HG03442 (cell line): ENCODE measurements around the gene SGPL1.

ENCODE experiments used
- ATAC-seq: cut with Tn5 transposase; IDR thresholded peaks from one replicate; pipeline ENCODE4 v1.9.1; 2021; ENCODE audit warnings: mild to moderate bottlenecking, moderate library complexity; ENCODE audit not compliant: unreplicated experiment

Gene SGPL1

DNA sequence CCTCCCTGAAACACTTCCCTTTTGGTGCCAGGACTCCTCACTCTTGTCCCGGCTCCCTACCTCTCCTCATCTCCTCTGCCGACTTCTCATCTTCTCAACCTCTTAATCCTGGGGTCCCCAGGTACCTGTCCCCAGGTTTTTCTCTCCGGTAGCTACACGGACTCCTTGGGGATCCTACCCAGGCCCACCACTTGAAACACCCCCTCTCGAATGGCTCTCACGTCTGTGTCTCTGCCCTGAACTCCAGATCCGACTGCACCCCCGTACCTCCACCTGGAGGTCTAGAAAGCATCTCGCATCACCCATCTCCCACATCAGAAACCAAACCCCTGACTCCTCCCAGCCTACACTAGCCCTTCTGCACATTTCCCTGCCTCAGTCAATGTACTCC is 35.4 kb upstream of the SGPL1 start:
- no peak for ATAC-seq

DNA sequence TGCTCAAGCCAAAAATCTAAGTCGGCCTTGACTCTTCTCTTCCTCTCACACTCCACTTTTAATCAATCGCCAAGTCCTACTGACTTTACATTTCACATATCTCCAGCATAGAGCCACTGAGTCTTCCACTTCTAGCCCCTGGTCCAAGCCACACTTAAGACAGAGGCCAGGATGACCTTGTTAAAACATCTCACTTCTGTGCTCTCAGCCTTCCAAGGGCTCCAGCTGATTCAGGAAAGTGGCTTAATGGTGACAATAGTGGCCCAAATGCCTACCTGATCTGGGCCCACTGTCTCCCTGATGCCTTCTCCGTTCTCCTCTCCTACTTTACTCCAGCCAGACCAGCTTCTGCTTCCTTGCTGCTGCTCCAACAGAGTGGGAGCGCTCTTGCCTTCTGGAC is 35.0 kb upstream of the SGPL1 start:
- no peak for ATAC-seq

DNA sequence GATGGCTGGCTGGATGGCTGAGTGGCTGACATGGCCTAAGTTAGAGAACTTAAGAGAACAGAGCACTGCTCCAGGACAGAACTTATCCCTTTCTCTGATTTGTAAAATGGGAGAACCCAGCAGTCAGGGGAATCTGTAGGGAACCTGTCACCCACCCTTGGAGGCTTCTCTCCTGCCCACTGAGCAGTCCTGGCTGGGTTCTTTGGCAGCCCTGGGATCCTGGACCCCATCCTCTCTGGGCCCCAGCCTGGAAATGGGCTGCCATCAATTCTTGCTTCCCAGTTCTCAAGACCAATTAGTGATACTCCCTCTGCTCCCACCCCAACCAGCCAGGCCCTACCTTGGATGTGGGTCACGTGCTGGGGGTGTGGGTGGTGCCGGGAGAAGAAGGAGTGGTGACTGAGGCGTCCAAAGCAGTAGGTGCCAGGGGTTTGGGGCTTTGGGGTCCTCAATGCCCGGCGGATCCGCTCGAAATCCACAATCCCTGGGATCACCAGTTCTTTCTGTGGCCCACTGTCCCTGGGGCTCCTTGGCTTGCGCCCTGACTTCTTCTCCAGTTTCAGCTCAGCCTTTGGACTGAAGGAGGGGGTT is 34.2 kb upstream of the SGPL1 start:
- ATAC-seq = no peak

DNA sequence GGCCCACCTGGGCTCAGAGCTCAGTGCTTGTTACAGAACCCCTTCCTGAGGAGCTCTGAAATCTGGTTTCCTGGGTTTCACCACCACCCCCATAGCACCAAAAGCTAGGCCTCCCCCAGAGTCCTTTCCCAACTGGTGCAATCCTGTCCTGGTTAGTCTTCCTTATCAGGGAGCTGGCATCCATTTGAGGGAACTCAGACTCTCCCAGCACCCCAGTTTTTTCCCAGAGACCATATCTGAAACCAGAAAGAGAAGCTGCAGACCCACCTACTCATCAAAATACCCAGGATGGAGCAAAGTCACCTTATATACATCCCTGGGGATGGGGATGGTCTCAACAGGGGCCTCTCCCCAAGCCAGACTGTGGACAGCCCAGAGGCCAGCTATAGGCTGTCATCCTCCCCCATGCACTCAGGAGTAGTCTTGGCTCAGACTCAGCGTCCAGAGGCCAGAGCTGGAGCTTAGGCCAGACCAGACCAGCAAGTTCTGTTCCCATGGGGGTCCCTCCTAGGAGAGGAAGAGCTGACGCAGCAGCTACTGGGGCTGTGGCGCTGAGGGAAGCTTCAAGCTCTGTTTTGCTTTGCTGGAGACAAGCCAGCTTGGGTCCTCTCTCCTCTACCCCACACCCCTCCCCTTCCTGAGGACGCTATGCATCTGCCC is 33.5 kb upstream of the SGPL1 start:
- ATAC-seq = no peak

DNA sequence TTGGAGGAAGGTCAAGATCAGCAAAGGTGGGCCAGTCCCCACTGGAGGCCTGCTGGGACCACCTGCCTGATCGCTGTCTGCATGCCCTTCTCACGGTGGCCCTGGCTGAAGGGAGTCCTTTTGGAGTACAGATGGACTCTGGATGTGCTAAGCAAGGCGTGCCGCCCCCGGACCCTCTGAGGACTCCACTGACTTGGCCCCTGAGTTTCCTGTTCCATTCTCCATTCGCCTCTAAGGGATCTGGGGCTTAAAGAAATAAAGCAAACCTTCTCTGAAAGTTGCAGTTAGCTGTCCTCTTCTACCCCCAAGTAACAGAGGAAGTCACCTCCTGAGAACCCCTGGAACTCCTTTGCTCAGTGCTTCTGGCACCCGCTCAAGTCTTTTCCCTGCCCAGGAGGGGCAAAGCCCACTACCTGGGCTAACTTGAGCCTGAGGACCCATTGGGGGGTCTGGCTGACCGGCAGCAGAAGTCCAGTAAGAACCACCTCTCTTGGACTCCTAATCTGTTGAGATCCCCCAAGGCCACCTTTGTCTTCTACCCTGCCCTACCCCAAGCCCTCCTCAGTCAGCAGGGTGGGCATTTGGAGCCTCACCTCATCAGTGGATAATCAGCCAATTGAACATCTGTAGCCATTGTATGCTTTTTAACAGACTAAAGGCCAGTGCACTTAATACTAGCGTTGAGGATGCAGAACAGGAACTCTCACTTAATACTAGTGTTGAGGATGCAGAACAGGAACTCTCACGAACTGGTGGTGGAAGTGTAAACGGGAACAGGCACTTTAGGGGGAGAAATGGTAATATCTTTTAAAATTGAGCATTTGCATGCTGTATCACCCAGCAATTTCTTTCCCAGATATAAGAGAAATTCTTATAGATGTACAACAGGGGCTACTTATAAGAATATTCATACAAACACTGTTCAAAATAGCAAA is 32.7 kb upstream of the SGPL1 start:
- no peak for ATAC-seq

DNA sequence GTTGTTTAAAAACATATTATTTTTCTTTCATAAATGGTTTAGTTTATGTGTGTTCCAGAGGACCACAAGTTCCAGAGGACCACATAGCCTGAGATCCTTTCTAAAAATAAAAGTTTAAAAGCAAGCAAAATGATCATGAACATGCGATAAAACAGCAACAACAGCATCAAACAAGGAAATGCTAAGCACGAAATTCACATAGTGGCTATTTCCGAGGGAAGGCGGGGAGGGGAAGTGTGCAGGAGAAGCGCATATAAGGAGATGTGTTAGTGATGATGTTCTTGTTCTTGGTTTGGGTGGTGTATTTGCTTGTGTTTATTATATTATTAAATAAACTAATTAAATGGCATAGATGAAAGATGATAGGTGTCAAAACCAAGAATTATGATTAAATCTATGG is 31.7 kb upstream of the SGPL1 start:
- ATAC-seq = no peak

DNA sequence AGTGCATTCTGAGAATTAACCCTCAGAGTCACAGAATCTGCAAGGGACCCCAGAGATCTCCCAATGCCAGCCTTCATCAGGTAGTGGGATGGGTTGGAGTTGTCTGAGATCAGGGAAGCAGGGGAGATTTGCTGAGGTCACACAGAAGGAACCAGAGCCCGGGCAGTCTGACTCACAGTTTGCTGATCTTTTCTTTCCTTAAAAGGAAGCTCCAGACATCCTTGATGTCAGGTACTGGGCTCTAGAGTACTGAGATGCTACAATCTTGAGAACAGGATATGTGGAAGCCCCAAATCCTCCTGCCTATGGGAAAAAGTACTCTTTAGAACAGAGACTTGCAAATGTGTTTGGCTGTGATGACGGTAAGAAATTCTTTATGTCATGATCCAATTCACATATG is 31.3 kb upstream of the SGPL1 start:
- no peak for ATAC-seq

DNA sequence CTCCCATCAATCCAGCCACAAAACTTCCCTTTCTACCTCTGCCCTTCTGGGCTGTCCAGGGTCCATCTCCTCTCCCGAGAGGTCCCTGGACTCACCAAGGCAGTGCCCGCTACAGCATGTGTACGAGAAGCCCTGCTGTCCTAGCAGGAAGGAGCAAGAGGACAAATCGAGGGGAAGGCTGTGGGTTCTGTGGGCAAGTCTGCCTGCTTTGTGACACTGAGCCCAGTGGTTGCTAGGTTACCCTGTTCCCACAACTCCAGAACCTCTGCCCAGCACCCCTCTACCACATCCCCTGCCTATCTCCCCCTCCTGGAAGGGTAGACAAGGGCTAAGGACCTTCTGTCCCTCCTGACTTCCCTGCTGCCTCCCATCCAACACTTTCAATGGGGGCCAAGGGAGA is 30.6 kb upstream of the SGPL1 start, which contains the start of gene TBATA:
TBATA (minus strand) TSS at position 188 of the 400 bp plus-strand sequence. CDS start 1,998 bp downstream, outside the sequence.
- no peak for ATAC-seq

DNA sequence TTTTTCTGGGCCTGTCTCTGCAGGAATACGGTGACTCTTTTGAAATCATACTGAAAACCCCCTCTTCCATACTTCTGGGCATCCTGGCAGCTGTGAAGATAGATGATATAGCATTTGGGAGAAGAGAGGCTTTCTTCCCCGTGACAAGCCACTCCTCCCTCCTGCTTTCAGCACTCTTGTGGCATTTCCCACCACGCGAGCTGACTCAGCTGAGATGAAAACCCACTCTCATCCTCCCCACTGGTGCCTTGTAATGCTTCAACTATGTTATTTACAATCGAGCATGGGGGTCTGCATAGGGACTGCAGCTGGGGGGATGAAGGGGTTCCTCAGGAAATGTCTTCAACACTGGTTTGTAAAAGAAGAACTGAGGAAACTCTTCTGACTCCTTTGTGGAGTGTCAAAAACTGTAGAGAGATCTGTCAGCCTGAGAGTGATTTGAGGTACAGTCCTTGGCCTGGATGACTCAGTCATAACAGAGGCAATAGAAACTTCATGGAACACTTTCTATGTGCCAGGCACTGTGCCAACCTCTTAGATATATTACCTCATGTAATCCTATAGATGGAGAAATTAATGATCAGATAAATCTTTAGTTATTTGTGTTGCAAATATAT is 28.8 kb upstream of the SGPL1 start:
- ATAC-seq = no peak

DNA sequence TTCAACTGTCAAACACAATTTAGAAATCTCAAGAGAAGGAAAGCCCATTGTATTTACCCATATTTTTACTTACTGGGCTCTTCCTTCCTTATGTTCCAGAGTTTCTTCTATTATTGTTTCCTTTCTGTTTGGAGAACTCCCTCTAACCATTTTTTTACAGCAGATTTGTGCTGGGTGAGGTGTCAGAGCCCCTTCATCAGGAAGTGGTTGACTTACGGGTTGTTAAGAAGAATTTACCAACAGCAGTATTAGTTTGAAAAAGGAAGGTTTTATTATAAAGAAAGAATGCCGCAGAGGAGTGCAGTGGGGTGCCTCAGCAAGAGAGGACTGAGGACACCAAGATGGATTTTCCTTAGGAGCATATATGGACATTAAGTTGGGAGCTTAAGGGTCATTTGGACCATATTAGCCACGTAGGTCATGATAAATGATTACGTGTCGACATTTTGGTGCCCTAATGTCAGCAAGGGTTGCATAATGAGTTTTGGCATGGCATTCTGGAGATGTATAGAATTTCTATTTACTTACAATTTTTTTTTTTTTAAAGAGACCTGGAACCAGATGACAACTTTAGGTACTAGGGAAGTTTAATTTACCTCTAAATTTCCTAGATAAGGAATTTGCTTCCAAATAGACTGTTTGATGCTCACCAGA is 24.2 kb upstream of the SGPL1 start:
- ATAC-seq = no peak

DNA sequence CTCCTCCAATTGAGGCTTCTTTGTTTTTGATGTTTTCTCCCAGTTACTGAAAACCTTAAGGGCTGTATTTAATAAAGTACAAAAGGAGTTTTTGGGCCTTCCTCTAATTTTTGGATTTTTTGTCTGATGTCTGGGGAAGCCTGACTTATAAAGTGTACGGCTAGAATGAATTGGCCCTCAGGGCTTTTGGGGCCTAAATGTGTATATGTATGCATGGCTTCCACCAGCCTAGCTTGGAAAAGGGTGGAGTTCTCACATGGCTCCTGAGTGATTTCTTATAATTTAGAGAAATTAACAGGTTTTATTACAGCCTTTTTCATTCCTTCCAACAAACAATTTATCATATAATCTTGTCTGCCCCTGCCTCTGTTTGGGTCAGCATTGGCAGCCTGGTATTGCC is 20.1 kb upstream of the SGPL1 start:
- no peak for ATAC-seq

DNA sequence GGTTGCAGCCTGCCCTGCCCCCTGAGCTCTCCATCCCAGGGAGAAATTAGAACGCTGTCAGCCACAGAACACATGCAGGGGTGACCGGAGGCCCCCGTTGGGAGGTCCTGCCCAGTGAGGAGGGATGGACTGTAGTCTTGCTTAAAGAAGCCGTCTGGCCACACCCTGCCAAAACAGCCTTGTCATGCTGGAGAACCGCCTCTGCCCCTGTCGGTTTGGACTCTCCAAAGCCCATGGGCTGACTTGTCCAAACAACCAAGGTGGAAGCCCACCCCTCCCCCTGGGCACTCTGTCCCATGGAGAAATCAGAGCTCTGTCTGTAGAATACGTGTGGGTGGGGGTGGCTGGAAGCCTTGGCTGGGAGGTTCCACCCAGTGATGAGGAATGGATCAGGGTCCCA is 17.9 kb upstream of the SGPL1 start:
- ATAC-seq = no peak

DNA sequence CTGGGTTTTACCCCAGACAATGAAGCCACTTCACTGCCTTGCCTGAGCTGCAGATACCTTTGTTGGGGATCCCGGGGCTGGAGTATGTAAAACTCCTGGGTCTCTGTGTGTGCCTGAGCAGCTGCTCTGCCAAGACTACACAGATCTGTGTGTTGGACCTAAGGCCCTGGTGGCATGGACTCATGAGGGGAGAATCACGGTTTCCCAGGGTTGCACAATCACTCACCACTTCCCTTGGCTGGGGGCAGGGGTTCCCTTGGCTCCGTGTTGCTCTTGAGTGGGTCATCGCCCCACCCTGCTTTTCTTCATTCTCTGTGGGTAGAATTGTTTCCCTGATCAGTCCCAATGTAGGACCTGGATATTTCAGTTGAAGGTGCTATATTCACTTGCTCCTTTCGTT is 16.6 kb upstream of the SGPL1 start:
- ATAC-seq = no peak

DNA sequence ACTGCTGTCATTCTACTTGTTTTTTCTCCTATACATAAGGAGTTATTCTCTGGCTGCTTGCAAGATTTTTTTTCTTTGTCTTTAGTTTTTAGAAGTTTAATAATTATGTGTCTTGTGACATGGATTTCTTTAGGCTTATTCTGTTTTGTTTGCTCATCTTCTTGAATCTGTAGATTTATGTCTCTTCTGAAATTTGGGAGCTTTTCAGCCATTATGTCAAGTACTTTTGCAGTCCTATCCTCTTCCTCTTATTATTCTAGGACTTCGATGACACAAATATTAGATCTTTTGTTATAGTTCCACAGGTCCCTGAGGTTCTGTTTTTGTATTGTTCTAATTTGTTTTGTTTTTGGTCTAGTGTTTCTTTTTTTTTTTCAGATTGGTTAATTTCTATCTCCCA is 13.9 kb upstream of the SGPL1 start:
- no peak for ATAC-seq

DNA sequence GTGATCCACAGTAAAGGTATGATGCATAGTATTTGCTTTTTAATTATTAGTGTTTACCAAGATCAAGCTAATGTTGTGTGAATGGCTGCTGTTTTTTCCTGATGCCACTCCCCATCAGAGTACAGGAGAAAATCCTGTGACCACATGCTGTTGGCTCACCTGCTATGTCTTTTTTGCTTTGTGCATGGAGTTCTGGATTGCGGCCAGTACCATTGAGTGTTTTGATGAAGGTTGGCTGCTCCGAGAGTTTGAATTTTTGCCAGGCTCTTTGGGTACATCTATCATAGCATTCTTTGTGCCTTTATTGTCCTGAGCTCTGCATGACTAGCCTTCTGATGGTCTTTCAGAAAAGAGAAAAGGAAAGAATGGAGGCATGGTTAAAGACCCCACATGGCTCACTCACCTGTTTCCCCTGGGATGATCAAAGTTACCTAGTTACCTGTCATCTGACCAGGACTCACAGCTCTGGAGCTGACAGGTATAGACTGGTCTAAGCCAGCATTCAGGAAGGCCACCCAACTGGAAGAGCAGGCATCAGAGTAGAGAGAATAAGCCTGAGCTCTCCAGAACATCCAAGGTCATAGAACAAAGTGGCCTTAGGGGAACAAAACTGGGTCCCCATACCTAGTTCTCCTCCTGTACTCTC is 11.8 kb upstream of the SGPL1 start:
- no peak for ATAC-seq

DNA sequence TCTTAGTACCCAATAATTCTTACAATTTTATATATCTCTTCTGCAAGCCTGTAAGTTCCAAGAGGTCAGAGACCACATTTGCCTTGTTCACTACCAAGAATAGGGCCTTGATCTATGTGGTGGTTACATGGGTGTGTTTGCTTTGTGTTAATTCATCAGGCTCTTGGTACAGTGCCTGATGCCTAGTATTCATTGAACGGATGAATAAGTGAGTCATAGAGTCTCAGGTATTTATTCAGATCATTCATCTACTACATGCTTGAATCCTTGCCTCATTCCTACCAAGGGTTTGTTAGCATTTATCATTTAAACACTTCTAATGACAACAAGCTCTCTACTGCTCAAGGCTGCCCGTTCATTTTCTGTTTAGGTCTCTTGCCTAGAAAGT is 11.3 kb upstream of the SGPL1 start:
- no peak for ATAC-seq

DNA sequence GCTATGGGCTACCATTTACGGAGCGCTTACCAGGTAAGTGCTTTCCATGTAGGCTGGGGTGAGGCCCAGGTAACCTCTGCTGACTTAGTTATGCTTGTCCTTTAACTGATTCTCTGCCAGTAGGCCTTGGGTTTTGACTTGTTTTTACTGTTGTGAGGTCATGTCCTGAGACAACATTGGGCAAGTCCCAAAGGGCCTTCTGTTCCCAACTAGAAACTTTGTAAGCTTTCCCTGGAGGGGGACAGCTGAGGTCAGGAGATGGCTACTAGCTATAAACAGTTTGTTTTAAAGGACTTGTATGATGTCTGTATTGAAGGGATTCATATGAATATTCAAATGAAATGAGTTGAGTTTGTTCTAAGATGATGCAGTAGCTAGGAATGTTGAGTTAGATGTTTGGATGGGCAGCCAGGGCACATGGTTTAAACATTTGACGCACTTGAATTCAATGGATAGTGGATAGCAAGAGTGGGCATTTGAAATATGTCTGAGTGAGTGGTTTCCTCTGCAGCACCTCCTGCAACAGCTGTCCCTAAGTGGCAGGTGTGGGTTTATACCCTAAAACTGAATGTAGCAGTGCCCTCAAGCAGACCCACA is 10.0 kb upstream of the SGPL1 start:
- ATAC-seq = no peak

DNA sequence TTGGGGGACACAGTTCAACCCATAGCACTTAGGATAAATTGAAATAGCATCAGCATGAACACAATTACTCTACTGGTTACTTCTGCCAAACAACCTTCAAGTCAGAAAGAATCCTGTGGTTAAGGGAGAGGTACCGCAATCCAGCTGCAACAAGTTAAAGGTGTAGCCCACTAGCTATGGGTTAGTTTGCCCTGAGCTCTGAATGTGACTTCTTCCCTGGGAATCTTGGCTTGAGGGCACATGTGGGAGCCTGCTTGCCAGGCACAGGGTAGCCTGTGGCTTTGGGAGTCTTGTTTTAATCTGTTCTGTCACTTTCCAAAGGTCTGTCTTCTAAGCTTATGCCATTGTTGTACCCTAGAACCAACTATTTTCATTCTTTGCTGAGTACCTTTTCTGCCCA is 8.9 kb upstream of the SGPL1 start:
- no peak for ATAC-seq

DNA sequence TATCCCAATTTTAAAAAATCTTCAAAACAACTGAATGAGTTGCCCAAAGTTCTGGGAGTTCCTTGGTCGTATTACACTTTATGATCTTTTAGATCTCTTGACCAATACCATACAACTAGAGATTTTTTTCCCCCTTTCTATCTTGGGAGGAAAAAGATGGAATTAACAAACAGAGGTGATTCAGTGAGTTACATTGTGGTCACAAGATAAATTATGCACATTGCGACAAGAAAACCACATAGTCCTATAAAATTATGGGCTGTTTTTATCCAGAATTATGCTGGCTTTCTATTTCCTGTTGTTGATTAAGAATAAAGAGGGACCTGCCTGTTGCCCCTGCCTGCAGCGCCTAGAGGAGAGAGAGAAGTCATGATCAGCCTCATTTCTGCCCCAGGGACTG is 8.2 kb upstream of the SGPL1 start:
- no peak for ATAC-seq

DNA sequence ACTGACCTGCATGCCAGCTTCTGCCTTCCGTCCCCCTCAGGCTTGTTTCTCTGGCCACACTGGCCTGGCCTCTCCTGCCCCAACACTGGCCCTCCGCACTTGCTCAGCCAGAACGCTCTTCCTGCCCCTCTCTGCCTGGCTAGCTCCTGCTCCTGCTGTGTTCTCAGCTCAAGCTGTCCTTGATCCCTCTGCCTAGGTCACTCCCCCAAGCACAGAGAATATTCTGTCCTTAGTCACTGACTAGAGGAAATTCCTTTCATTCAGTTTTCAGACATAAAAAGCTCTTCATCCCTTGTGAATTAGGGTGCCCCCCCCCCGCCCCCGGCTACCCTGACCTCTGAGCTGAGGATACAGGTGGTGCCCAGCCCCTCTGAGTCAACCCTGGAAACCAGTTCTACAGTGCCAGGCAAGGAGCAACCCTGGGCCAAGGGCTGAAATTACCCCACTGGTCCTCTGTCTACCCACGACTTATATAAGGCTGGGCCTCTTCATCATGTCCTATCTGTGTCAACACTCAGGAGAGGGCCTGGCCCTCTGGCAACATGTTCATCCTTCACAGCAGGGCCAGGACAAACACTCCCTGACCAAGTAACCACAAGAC is 6.6 kb upstream of the SGPL1 start:
- ATAC-seq = no peak
